Calu3 (cell line): ENCODE measurements around the gene CLIC1. TPM values are rescaled to one million over a fixed set of nuclear protein-coding genes. Genes with fewer than 3 reads are reported as not detected.

Experiments used
- BruUV-seq: library from RNA; stranded (reverse); fragments of 400-500 nt; replicated peaks from 2 replicates; lab custom pipeline; 2021; lab: Mats Ljungman, UMichigan
- CTCF ChIA-PET: fragments of 300-600 bp; sonication (Branson Sonifier 250); formaldehyde crosslinking; loops from one replicate; lab custom pipeline; 2022; ENCODE audit warnings: antibody characterized with exemption; lab: Charles Lee
- DNase-seq: peaks from one replicate; pipeline ENCODE4 v3.0.0; 2022
- H3K27ac Mint-ChIP-seq: one replicate; pipeline ENCODE4 v1.8.0; 2022; ENCODE audit warnings: mixed read lengths; ENCODE audit not compliant: unreplicated experiment
- H3K27me3 Mint-ChIP-seq: one replicate; pipeline ENCODE4 v1.8.0; 2022; ENCODE audit warnings: mixed read lengths; ENCODE audit not compliant: unreplicated experiment
- H3K36me3 Mint-ChIP-seq: one replicate; pipeline ENCODE4 v1.8.0; 2022; ENCODE audit warnings: mild to moderate bottlenecking, moderate library complexity, mixed read lengths; ENCODE audit not compliant: insufficient read depth, unreplicated experiment
- H3K4me1 Mint-ChIP-seq: one replicate; pipeline ENCODE4 v1.8.0; 2022; ENCODE audit warnings: mild to moderate bottlenecking, low read depth, mixed read lengths; ENCODE audit not compliant: unreplicated experiment
- H3K4me3 Mint-ChIP-seq: one replicate; pipeline ENCODE4 v1.8.0; 2022; ENCODE audit warnings: mild to moderate bottlenecking, low read depth, moderate library complexity, mixed read lengths; ENCODE audit not compliant: unreplicated experiment
- H3K9me3 Mint-ChIP-seq: one replicate; pipeline ENCODE4 v1.8.0; 2022; ENCODE audit warnings: low read depth, mixed read lengths; ENCODE audit not compliant: unreplicated experiment
- CTCF ChIP-seq: fragments of 200-600 bp; IDR thresholded peaks from one replicate; pipeline ENCODE4 v1.8.0; 2022; ENCODE audit warnings: antibody characterized with exemption; ENCODE audit not compliant: unreplicated experiment
- intact Hi-C: fragments of 100-400 bp; cut with micrococcal nuclease; formaldehyde crosslinking; loops from one replicate; pipeline ENCODE4 v1.10.0; 2022; ENCODE audit not compliant: unreplicated experiment
- total RNA-seq: library from RNA; stranded (reverse); gene quantifications from 2 replicates; pipeline ENCODE4 v1.2.3, GENCODE V29; 2022

Gene CLIC1
- total RNA-seq, 1 experiment from 2014 or later = 943 TPM

- Mint-ChIP-seq H3K27me3 (peaks cover 15% of the 10 kb centered on the region), H3K36me3 (peaks cover 13% of the 10 kb centered on the region), H3K9me3 (no peaks in the 10 kb centered on the region), H3K4me1 (peaks cover 34% of the 10 kb centered on the region), H3K4me3 (no peak within 1 kb of the TSS), H3K27ac (peak within 1 kb of the TSS; percentile 0)
- no TSS peak for BruUV-seq
- TF ChIP-seq CTCF = no peak
- CTCF ChIA-PET = interaction anchor here (1.3 kb wide), 1 partner anchor 18 kb away, joined by 3 read pairs; the partner anchor contains the start of gene ABHD16A
- intact Hi-C loops = no loop called here
- no peak for DNase-seq
Measured at GRCh38 chr6:31721351-31722020, 14.8 kb downstream of the CLIC1 start, which contains the start of gene LY6G6C. LY6G6C (minus strand) TSS chr6:31721746; CDS start chr6:31721679, 67 bp downstream.

DNA sequence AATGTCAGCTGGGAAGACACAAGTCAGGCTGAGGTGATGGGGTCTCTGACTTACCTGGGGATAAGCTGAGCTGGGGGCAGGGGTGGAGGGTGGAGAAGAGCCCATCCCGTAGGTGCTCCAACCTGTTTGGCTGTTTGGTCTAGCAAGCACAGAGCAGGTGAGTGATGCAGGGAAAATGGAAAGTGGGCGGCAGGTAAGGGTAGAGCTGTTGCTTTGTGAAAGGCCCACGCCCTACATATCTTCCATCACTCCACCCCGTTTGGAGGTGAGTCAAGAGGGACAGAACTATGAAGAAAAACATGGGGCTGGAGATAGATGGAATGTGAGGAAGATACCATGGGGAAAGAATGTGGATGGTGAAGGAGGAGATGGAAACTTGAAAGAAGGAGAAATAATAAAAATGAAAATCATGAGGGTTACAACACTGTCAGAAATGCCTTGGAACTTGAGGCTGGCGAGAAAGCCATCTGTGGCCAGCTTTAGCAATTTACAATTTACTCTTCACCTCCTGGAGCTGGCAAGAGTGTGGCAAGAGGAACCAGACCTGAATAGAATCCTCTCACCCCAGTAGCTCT is 16.0 kb downstream of the CLIC1 start:
- Mint-ChIP-seq H3K27ac (no peak overlapping the region), H3K4me1 (peaks cover 34% of the 10 kb centered on the region), H3K27me3 (peaks cover 15% of the 10 kb centered on the region), H3K4me3 (no peak overlapping the region), H3K36me3 (peaks cover 13% of the 10 kb centered on the region), H3K9me3 (no peaks in the 10 kb centered on the region)
- TF ChIP-seq CTCF = no peak
- DNase-seq = no peak
- intact Hi-C loops = no loop called here
- CTCF ChIA-PET = interaction anchor here (1.0 kb wide), 1 partner anchor 19 kb away, joined by 5 read pairs; the partner anchor contains the start of gene MSH5
- BruUV-seq = no TSS peak

DNA sequence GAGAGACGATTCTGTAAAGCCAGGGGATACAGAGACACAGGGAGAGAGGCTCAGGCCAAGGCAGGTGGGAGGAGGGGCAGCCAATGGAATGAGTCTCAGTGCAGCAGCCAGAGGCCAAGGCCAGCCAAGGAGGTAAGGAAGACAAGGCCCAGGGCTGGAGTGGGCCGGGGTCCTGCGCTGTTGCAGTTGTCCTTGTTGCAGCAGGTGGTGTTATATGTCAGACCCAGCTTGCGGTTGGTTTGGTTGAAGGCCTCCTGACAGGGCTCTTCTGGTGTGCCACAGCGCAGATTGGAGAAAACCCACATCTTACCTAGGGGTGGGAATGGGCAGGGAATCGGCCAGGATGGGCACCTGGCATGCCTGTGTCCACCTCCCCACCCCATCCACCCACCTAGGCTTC is 17.3 kb downstream of the CLIC1 start:
- DNase-seq = no peak
- no peak for TF ChIP-seq CTCF
- Mint-ChIP-seq H3K27ac (peak overlapping the region; percentile 26), H3K9me3 (no peaks in the 10 kb centered on the region), H3K4me1 (peaks cover 34% of the 10 kb centered on the region), H3K4me3 (no peak overlapping the region), H3K36me3 (peaks cover 12% of the 10 kb centered on the region), H3K27me3 (peaks cover 22% of the 10 kb centered on the region)
- CTCF ChIA-PET = interaction anchor here (0.5 kb wide), 1 partner anchor 68 kb away, joined by 6 read pairs; no protein-coding TSS in a partner anchor
- BruUV-seq = no TSS peak
- intact Hi-C loops = no loop called here

DNA sequence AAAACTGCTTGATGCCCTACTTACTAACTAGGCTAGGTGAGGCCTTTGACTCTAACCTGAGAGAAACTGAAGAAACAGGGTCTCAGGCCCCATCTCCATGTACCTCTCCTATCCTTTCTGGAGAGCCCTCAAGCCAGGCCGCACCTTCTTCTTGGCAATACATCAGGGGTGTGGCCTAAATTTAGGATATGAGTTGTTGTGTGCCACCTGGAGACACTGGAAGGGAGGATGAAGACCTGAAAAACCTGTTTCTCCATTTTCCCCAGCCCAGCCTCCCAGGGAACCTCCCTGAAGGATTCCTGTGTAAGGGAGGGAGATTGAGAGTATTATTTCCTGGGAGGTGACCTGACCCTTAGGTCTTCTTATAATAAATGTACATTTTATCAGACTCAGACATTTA is 18.1 kb downstream of the CLIC1 start:
- no peak for TF ChIP-seq CTCF
- peaks cover 7% of the 10 kb centered on the region for H3K36me3 Mint-ChIP-seq
- BruUV-seq = no TSS peak
- no peaks in the 10 kb centered on the region for H3K9me3 Mint-ChIP-seq
- DNase-seq = peak; percentile 88
- H3K27ac Mint-ChIP-seq = peak overlapping the region; percentile 26
- H3K4me3 Mint-ChIP-seq = no peak overlapping the region
- intact Hi-C loops = no loop called here
- CTCF ChIA-PET = no interaction called here
- H3K27me3 Mint-ChIP-seq = peaks cover 29% of the 10 kb centered on the region
- peaks cover 34% of the 10 kb centered on the region for H3K4me1 Mint-ChIP-seq
